Measurements from ENCODE around the gene ZSCAN4. TPM values are rescaled to one million over a fixed set of nuclear protein-coding genes. Genes with fewer than 3 reads are reported as not detected.

ZSCAN4 gene
- polyA plus RNA-seq, 1 of the 3 experiments (the other 2 are of a cell fraction) = not detected

DNA sequence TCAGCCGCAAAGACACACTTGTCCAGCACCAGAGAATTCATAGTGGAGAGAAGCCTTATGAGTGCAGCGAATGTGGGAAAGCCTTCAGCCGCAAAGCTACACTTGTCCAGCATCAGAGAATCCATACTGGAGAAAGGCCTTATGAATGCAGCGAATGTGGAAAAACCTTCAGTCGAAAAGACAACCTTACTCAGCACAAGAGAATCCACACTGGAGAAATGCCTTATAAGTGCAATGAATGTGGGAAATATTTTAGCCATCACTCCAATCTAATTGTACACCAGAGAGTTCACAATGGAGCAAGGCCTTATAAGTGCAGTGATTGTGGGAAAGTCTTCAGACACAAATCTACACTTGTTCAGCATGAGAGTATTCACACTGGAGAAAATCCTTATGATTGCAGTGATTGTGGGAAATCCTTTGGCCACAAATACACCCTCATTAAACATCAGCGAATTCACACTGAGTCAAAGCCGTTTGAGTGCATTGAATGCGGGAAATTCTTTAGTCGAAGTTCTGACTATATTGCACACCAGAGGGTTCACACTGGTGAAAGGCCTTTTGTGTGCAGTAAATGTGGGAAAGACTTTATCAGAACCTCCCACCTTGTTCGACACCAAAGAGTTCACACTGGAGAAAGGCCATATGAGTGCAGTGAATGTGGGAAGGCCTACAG is 47.9 kb upstream of the ZSCAN4 start:
- Histone ChIP-seq H2AFZ (ENCODE audit: low read depth) (no peak overlapping the region), H3K9ac (no peak overlapping the region), H3K9me3 (peaks cover 37% of the 10 kb centered on the region), H3K9me2 (no peaks in the 10 kb centered on the region), H3K27me3 (ENCODE audit: insufficient read depth) (no peaks in the 10 kb centered on the region), H3K4me2 (no peak overlapping the region), H3K36me3 (replicated peaks in 1 of 2; ENCODE audit: control insufficient read depth in 1 of 2, insufficient read depth in 2 of 2, low read length in 1 of 2) (peaks cover 75 to 100% of the 10 kb centered on the region in 2 experiments), H4K20me1 (ENCODE audit: insufficient read depth) (no peaks in the 10 kb centered on the region), H3F3A (replicated peaks; ENCODE audit: insufficient read depth) (peaks cover 13% of the 10 kb centered on the region), H3K4me3 (ENCODE audit: low read depth in 2 of 2, low read length in 1 of 2) (peak overlapping the region in 1 of 2 experiments; percentile 34; a peak in 1 of 4 replicates), H3K27ac (ENCODE audit: low read depth in 2 of 2, low read length in 1 of 2) (no peak overlapping the region), H3K4me1 (ENCODE audit: control insufficient read depth in 1 of 2, insufficient read depth in 2 of 2, low read depth in 1 of 2, low read length in 1 of 2) (no peaks in the 10 kb centered on the region), H3K79me2 (ENCODE audit: insufficient read depth) (peaks cover 76% of the 10 kb centered on the region)
- no peak for TF ChIP-seq TAF1 (IDR thresholded peaks at IDR 0.05; ENCODE audit: borderline replicate concordance, low read depth, low read length)
- TF ChIP-seq FOXJ3 (CRISPR knock-in tag; IDR thresholded peaks at IDR 0.05) = no peak
- no peak for TF ChIP-seq MXI1 (IDR thresholded peaks at IDR 0.05; ENCODE audit: low read depth, low read length)
- TF ChIP-seq, protein P1, sequence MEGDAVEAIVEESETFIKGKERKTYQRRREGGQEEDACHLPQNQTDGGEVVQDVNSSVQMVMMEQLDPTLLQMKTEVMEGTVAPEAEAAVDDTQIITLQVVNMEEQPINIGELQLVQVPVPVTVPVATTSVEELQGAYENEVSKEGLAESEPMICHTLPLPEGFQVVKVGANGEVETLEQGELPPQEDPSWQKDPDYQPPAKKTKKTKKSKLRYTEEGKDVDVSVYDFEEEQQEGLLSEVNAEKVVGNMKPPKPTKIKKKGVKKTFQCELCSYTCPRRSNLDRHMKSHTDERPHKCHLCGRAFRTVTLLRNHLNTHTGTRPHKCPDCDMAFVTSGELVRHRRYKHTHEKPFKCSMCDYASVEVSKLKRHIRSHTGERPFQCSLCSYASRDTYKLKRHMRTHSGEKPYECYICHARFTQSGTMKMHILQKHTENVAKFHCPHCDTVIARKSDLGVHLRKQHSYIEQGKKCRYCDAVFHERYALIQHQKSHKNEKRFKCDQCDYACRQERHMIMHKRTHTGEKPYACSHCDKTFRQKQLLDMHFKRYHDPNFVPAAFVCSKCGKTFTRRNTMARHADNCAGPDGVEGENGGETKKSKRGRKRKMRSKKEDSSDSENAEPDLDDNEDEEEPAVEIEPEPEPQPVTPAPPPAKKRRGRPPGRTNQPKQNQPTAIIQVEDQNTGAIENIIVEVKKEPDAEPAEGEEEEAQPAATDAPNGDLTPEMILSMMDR (IDR thresholded peaks at IDR 0.05) = no peak
- TF ChIP-seq MEF2A (IDR thresholded peaks at IDR 0.05; ENCODE audit: borderline replicate concordance, low read depth) = no peak
- no peak for TF ChIP-seq JUND (IDR thresholded peaks at IDR 0.05)
- no peak for TF ChIP-seq RAD21 (IDR thresholded peaks at IDR 0.05; ENCODE audit: low read length)
- TF ChIP-seq POLR2AphosphoS5 (IDR thresholded peaks at IDR 0.05; ENCODE audit: low read depth, low read length) = no peak
- TF ChIP-seq, protein P2, sequence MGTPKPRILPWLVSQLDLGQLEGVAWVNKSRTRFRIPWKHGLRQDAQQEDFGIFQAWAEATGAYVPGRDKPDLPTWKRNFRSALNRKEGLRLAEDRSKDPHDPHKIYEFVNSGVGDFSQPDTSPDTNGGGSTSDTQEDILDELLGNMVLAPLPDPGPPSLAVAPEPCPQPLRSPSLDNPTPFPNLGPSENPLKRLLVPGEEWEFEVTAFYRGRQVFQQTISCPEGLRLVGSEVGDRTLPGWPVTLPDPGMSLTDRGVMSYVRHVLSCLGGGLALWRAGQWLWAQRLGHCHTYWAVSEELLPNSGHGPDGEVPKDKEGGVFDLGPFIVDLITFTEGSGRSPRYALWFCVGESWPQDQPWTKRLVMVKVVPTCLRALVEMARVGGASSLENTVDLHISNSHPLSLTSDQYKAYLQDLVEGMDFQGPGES (IDR thresholded peaks at IDR 0.05; ENCODE audit: low read depth, low read length) = no peak
- TF ChIP-seq EP300 (IDR thresholded peaks at IDR 0.05; ENCODE audit: borderline replicate concordance in 1 of 2, low read depth in 1 of 2, low read length in 1 of 2) = no peak
- no peak for TF ChIP-seq YY1 (IDR thresholded peaks at IDR 0.05; ENCODE audit: low read depth)
- TF ChIP-seq, protein P3, sequence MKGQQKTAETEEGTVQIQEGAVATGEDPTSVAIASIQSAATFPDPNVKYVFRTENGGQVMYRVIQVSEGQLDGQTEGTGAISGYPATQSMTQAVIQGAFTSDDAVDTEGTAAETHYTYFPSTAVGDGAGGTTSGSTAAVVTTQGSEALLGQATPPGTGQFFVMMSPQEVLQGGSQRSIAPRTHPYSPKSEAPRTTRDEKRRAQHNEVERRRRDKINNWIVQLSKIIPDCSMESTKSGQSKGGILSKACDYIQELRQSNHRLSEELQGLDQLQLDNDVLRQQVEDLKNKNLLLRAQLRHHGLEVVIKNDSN (IDR thresholded peaks at IDR 0.05; ENCODE audit: borderline replicate concordance, low read depth) = no peak
- TF ChIP-seq, protein P4, sequence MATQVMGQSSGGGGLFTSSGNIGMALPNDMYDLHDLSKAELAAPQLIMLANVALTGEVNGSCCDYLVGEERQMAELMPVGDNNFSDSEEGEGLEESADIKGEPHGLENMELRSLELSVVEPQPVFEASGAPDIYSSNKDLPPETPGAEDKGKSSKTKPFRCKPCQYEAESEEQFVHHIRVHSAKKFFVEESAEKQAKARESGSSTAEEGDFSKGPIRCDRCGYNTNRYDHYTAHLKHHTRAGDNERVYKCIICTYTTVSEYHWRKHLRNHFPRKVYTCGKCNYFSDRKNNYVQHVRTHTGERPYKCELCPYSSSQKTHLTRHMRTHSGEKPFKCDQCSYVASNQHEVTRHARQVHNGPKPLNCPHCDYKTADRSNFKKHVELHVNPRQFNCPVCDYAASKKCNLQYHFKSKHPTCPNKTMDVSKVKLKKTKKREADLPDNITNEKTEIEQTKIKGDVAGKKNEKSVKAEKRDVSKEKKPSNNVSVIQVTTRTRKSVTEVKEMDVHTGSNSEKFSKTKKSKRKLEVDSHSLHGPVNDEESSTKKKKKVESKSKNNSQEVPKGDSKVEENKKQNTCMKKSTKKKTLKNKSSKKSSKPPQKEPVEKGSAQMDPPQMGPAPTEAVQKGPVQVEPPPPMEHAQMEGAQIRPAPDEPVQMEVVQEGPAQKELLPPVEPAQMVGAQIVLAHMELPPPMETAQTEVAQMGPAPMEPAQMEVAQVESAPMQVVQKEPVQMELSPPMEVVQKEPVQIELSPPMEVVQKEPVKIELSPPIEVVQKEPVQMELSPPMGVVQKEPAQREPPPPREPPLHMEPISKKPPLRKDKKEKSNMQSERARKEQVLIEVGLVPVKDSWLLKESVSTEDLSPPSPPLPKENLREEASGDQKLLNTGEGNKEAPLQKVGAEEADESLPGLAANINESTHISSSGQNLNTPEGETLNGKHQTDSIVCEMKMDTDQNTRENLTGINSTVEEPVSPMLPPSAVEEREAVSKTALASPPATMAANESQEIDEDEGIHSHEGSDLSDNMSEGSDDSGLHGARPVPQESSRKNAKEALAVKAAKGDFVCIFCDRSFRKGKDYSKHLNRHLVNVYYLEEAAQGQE (IDR thresholded peaks at IDR 0.05; ENCODE audit: low read depth, low read length) = no peak
- TF ChIP-seq, protein P5, sequence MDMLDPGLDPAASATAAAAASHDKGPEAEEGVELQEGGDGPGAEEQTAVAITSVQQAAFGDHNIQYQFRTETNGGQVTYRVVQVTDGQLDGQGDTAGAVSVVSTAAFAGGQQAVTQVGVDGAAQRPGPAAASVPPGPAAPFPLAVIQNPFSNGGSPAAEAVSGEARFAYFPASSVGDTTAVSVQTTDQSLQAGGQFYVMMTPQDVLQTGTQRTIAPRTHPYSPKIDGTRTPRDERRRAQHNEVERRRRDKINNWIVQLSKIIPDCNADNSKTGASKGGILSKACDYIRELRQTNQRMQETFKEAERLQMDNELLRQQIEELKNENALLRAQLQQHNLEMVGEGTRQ (IDR thresholded peaks at IDR 0.05; ENCODE audit: borderline replicate concordance, low read depth, low read length) = no peak
- no peak for TF ChIP-seq EZH2phosphoT487 (IDR thresholded peaks at IDR 0.05; ENCODE audit: borderline replicate concordance, low read depth)
- no peak for TF ChIP-seq TEAD4 (IDR thresholded peaks at IDR 0.05; ENCODE audit: borderline replicate concordance, insufficient read depth)
- TF ChIP-seq FOXM1 (IDR thresholded peaks at IDR 0.05; ENCODE audit: low read depth) = no peak
- TF ChIP-seq, protein P6, sequence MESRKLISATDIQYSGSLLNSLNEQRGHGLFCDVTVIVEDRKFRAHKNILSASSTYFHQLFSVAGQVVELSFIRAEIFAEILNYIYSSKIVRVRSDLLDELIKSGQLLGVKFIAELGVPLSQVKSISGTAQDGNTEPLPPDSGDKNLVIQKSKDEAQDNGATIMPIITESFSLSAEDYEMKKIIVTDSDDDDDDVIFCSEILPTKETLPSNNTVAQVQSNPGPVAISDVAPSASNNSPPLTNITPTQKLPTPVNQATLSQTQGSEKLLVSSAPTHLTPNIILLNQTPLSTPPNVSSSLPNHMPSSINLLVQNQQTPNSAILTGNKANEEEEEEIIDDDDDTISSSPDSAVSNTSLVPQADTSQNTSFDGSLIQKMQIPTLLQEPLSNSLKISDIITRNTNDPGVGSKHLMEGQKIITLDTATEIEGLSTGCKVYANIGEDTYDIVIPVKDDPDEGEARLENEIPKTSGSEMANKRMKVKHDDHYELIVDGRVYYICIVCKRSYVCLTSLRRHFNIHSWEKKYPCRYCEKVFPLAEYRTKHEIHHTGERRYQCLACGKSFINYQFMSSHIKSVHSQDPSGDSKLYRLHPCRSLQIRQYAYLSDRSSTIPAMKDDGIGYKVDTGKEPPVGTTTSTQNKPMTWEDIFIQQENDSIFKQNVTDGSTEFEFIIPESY (IDR thresholded peaks at IDR 0.05; ENCODE audit: borderline replicate concordance, low read depth) = no peak
- no peak for TF ChIP-seq SIN3A (IDR thresholded peaks at IDR 0.05; ENCODE audit: borderline replicate concordance, low read depth, low read length)
- TF ChIP-seq, protein P7, sequence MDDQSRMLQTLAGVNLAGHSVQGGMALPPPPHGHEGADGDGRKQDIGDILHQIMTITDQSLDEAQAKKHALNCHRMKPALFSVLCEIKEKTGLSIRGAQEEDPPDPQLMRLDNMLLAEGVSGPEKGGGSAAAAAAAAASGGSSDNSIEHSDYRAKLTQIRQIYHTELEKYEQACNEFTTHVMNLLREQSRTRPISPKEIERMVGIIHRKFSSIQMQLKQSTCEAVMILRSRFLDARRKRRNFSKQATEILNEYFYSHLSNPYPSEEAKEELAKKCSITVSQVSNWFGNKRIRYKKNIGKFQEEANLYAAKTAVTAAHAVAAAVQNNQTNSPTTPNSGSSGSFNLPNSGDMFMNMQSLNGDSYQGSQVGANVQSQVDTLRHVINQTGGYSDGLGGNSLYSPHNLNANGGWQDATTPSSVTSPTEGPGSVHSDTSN (IDR thresholded peaks at IDR 0.05) = no peak
- ChIA-PET POLR2A (no interaction called here), CTCF (no interaction called here)
- 98% methylated on average over 10 of the region's 10 CpGs for WGBS (ENCODE audit: low lambda C conversion rate)
- no peak for DNase-seq

Data from SK-N-SH (cell line).